CD4-positive, alpha-beta T cell treated with Interleukin-2 at 100 ng/mL for 4 hours (primary cell): Measurements from ENCODE around the gene THRB.
"Not testable (repeated sequence)": the region's sequence is repeated elsewhere in the genome, so short reads cannot be mapped to it uniquely, and the experiment has no call there.

ENCODE experiments used
- DNase-seq: peaks from one replicate; pipeline ENCODE4 v3.0.0-alpha.2; 2020; ENCODE audit warnings: low spot score

The THRB gene

DNA sequence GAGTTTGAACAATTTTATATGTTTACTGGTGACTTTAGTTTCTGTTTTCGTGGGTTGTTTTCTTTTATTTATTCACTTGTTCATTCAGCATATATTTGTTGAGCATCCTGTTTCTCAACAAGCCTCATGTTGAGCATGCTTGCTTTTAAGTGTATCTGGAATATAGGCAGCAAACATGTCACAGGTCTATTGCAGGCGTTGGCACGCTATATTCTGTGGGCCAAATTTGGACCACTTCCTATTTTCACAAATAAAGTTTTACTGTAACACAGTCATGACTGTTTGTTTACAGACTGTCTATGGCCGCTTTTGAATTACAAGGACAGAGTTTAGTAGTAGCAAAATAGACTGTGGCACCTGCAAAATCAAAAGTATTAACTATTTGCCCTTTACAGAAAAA is 89.6 kb downstream of the THRB start:
- no peak for DNase-seq

DNA sequence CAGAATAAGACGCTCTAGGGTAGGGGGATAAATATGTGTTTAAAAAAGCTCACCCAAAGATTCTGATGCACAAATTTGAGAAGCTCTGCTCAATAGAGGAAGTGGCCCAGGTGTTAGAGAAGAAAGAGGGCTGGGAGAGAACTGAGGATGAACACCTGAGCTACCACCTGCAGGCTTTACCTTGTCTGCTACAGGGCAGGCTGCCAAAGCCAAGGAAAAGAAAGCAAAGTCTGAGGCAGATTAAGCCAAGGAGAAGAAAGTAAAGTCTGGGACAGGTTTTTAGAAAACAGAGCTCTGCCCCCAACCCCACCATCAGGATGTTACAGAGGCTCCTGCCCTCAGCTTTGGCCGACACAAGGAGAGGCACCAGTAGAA is 92.9 kb downstream of the THRB start:
- no peak for DNase-seq

DNA sequence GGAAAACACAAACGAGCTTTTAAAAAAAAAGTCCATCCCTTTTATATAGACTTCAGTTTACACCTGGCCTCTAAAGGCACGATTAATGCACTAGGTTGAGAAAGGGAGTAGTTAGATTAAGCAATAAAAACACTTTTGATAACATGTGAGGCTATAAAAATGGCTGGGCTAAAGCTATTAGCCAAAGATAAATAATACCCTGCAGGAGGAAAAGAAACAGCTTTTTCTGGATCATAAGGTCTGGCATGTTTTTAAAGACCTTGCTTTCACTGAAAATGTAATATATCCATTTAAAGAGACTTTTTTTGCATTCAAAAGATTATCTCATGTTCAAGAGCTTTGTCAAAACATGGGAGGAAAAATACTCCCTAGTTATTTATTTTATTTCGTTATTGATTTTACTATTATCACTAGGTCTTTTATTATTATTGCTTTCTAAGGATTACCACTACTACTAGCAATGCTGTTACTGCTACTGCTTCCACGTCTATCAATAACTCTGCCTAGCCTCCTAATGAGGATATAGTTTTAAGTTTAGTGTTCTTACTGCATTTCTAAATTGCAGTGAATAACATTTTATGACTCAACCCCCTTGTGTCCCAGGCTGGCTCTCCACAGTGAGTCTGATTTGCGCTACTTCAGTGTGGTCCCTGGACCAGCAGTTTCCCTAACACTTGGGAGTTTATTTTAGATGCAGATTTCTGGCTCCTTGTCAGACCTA is 93.4 kb downstream of the THRB start:
- DNase-seq = no peak

DNA sequence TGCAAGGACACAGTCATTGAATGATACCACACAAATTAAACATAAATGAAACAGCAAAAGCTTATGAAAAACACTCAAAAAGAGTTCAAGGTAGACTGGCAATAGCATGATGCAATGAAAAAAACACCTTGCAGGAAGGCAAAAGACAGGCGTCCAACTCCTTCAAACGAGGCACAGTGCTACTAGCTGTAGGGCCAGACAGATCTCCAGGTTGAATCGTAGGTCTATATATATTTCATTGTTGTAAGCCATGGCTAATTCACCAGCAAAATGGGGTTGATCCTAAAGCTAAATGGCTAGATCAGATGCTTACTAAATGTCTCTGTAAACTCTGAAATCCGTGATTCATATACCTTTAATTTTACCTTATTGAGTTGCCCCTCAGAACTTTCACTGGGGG is 94.2 kb downstream of the THRB start:
- no peak for DNase-seq

DNA sequence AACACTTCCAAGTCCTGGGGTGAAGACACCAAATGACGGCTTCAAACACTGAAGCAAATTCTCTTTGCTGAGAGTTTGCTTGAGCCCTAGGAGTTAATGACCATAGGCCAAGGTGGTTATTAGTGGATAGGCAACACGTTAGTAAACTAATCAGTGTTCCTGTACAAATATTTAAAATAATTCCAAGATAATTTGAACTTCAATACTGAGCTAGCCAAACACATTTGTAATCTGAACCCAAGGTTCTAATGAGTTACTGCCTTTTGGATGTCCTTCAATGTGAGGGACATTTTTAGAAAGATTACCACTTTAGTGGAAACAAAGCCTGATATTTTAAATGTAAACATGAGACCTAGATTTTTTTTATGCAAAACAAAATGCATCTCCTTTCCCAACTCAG is 94.6 kb downstream of the THRB start:
- no peak for DNase-seq

DNA sequence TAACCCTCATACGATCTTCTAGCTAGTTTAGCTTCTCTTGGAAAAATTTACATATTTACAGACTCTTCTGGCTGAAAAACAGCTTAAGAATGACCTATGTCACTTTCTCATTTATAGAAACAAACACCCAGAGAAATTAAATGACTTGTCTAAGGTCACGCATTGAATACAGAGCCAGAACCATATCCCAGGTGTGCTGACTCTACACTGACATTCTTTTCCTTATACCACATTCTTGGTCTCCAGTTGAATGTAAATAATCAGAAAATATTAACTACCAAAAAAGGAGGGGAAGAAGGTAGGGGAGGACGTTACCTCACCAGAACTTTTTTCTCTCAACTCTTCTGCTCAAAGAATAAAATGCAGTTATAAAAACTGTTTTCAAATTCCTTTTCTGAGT is 95.0 kb downstream of the THRB start:
- no peak for DNase-seq

DNA sequence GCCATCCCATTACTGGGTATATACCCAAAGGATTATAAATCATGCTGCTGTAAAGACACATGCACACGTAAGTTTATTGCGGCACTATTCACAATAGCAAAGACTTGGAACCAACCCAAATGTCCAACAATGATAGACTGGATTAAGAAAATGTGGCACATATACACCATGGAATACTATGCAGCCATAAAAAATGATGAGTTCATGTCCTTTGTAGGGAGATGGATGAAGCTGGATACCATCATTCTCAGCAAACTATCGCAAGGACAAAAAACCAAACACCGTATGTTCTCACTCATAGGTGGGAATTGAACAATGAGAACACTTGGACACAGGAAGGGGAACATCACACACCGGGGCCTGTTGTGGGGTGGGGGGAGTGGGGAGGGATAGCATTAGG is 95.9 kb downstream of the THRB start:
- DNase-seq = not testable (repeated sequence)

DNA sequence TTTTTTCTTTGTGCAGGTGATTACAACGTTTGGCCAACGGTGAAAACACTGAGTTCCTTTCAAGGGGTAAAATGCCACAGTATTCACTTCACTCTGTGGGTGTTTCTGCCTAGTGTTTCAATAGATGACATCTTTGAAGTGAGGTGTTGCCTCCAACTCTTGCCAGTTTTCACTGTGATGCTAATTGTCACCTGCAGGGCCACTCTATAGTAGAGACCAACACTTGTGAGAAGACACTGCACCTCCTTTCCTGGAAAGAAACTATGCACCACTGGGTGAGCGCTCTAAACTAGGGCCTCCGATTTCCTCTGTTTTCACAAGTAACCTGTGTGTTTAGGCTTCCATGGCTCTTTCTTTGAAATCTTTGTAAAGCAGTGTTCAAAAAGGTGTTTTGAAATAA is 98.3 kb downstream of the THRB start:
- no peak for DNase-seq

DNA sequence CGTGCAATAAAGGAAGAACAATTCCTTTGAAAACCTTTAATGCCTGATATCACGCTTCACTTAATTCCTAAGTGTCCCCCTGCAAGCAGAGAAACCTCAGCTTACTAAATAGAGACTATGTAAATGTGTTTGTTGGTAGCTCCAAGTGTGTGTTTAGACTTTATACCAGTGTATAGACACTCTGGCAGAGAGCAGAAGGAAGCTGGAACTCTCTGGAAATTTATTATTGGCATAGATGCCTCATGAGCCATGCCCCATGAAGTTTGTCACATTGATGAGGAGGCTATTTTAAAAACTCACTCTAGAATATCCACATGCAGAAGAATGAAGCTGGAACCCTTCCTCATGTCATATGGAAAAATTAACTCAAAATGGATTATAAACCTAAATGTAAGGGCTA is 99.9 kb downstream of the THRB start:
- no peak for DNase-seq

DNA sequence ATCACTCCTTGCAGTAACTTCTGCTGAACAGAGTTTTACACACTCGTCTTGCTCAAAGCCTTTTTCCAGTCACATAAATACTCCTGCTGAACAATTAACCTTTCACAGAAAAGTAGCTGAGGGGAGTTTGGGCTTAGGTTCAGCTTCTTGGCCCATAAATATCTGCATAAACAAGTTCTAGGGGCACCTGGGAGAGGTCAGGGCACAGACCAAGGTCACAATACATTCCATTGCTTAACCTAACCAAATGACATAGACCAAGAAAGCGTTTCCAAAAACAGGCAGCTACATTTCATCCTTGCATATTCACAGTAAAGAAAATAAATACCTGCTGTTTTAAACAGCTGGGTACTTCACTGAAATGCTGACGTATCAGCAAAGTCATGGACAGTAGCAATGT is 101.3 kb downstream of the THRB start:
- no peak for DNase-seq

DNA sequence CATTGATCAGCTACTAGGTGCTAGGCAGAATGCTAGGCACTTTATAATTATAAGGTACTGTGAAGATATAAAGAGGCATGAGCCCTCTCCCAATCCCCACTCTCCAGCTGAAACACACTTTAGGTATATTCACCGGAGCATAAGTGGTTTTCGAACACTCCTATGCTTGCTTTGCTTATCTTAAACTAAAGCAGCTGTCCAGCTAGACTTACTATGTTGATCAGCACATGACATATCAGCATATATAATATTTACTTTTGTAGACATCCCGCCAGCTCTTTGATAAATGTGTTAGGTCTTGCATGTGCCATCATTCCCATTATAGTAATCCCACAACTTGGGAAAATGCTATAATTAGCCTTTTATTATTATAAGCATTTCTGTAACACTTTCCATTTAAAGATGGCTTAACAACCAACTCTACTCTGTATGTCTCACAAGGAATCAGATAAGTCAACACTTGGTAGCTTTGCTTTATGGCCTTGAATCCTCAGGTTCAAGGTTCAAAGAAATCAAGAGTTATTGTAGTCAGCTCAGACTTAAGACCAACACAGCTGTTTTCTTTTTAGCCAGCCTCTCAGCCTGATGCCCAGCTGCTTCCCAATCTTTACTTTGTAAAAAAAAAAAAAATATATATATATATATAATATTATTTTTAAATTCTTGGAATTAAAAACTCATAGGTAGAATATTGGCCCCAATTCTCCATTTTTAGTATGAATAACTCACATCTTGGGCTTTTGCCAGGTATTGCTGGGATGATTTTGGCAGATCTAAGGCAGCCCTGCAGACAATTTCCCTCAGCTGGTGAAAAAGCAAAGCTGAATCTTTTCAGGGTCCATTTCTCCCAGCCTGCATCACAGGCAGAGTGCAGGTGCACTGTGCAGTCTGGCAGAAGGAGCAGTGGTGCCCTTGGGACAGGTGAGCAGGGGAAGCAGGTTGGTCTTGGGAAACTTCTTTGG is 104.2 kb downstream of the THRB start:
- DNase-seq = no peak

DNA sequence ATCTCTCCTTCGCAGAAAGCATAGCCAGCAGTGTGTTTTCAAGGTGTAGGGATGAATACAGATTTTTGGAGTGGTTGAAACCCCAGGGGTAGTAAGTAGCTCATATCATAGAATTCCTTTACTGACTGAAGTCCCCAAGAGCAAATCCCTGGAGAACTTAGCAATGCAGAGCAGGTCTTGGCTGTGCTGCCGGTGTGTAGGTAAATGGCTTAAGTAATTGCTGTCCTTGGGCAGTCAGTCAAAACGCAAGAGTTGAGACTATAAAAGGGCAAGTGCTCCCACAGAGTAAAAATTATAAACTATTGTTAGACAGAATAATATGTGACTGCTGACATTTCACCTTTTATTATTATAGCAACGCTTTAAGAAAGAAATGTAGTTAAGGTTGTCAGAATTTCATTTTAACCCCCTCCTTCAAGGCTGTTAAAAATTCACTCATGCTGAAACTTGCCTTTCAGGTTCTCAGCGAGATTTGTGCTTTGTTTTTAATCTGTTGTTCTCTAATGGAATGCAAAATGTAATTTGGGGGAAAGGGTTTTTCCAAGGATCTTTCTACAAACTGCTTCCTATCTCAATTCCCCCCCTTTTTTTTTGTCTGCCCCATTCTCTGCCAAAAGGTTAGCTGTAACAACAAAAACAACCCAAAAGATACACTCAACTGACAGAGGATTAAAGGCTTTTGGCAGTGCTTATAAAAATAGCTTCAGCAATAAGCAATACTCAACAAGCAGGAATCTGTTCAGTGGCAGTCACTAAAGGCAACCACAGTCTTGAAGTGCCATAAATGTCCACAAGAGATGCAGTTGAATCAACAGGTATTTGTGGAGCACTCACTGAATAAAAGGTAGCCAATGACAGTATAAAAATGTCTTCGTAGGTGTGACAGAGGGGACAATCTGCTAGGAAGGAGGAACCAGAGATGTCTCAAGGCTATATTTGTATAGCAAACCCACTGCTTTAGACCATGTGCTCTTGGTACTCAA is 105.3 kb downstream of the THRB start:
- DNase-seq = no peak

DNA sequence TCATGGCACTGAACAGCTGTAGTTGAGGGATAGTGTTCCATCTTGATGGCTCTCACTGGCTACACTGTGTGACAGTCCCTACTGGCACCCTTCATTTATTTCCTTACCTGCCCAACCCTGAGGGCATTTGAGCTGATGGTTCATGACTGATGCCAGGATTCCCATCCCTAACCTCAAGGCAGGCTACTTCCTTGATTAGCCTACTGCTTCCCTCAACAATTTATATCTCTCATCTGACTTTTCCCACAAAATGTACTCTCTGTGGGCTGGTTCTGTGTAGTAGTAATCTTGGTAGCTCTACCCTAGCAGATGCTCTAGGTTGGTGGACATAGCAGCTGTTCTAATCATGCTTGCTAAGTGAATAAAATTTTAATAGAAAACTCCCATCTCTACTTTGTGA is 106.0 kb downstream of the THRB start:
- no peak for DNase-seq

DNA sequence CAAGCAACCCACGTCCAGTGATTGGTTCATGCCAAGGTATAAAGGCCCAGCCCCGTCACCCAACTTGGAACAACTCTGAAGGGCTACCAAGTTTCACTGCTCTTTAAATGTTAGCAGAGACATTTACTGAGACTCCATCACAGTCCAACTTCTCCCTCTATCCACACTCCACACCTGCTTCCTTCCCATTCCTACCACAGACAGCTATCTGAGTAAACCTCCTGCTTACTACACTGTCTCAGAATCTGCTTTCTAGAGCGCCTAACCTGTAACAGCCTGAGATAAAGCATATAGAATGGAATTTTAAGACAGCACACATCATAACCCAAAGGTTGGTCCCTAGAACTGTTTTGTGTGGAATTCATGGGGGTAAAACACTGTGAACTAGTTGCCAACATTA is 106.5 kb downstream of the THRB start:
- DNase-seq = no peak

DNA sequence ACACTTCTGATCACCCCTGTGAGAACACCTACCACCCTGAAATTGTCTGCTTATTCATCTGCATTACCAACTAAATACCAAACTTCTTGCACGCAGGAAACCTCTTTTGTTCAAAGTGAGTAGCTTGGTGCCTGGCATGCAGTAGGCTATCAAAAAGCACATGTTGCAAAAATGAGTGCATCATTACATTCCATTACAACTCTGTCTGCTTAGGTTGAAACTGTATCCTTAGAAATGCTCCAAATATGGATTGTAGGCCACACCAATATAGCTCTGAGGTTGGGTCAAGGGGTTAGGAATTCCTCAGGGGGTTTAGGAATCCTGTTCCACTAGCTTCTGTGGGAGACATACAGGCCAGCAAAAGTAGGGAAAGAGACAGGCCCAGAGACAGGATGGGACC is 107.2 kb downstream of the THRB start:
- no peak for DNase-seq

DNA sequence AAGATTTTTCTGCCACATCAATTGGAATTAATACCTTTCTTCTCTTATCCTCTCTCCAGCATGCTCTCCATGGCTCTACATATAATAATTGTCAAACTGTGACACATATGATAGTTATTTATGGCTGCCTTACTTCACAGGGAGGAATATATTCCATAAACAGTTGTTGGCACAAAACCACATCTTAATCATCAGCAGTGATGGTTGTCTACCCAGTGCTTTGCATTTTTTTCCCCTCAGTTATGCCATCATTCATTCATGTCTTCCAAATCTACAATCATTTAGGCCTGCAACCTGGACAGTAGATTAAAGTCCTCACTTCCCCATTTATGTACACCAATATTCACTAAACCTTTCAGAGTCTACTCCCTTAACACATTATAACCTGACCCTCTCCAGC is 107.7 kb downstream of the THRB start:
- DNase-seq = no peak

DNA sequence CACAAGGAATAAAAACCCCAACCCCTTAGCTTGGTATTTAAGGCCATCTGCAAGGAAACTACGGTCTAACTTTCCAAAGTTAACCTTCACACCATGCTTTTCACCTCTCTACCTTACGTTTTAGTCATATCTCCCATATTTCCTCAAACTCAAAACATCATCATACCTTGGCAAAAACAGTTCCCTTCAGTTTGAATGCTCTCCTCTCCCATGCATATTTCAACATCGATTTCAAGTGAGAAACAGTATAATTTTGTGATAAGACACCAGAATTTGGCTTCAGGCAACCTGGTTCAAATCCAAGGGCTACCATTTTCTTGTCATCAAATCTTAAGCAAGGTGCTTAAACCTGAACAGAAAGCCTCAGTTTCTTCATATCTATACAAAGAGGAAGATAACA is 108.2 kb downstream of the THRB start:
- DNase-seq = no peak

DNA sequence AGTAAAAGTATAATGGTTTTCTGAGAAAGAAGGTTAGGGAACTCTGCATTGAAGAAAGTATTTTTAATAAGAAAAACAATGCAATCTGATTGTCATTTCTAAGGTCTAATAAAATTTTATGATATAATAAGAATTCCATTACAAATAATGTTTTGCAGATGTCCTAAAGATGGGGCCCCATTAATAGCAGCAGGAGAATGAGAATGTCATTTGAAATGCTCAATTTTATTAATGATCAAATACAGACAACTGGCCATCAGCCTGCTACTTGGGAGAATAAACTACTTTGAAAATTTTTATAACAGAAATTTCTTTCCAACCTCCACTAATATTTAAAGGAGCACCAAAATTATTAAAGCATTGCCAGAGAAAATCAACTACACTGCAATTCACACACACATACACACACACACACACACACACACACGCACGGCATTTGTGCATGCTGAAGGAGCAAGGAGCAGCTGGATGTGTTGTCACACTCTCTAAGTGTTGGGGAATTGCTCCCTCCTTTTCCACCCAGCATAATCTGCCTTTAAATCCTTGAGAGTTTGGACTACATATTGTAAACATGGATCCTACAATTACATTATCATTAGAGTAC is 109.5 kb downstream of the THRB start:
- DNase-seq = no peak

DNA sequence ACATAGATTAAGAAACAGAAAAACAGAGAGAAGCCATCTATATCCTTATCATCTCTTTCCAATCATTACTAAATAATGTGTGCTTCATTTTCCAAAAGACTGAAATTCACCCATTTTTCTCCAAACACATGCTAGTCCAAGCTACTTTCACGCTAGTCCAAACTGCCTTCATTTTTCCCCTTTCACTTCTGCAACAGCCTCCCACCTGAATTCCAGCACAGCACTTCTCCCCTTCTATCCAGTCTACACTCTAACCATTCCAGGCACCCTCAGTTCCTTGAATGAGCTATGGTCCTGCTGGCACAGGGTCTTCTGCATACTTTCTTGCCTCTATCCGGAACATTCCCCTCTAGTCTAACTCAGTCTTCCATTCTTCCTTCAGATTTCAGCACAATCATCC is 112.0 kb downstream of the THRB start:
- no peak for DNase-seq

DNA sequence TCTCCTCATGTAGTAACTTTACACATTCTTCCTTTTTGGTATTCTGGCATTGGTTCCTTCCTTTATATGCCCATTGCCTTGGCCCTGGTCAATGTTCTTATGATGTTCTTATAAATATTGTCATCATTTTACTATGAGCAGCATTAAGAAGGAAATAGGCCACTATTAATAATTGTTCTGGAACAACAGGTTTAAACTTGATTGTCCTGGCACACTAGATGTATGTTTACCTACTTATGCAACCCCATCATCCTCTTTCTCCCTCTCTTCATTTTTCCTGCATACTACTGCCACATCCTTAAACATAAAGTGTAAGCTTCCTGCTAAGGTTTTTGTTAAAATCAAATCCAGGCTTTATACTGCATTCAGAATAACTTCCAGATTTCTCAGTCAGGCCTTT is 114.7 kb downstream of the THRB start:
- no peak for DNase-seq

DNA sequence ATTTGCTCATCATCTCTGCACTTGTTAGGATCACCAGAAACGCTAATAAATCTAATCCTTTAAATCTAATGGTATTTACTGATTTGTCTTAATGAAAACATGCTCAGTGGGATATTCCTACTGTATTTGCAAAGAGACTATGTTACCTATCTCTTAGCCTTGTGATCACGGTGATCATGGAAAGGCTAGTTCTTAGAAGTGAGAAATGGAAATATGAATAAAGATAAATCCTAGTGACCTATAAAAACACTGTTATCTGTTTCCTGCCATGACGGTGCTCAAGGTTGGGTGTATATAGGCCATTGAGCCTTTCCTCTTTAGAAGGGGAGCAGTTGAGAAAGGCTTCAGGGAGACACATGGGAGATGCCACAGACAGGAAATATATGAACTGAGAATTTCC is 116.3 kb downstream of the THRB start:
- no peak for DNase-seq
